K562 (cell line): ENCODE results near the gene SHANK1. TPM values are rescaled to one million over a fixed set of nuclear protein-coding genes. Genes with fewer than 3 reads are reported as not detected.

ENCODE experiments used
- C11orf30 ChIP-seq: fragments of 450-650 bp; IDR thresholded peaks from 2 replicates; pipeline ENCODE4 v1.6.1; 2016; ENCODE audit warnings: low read depth, mild to moderate bottlenecking
- ELF1 ChIP-seq: fragments of 200-800 bp; sonication (Bioruptor generic); IDR thresholded peaks from 2 replicates; pipeline ENCODE4 v1.6.1; 2016; ENCODE audit warnings: missing genetic modification characterization, missing compliant biosample characterization
- FOXO4 ChIP-seq: fragments of 450-650 bp; formaldehyde crosslinking; IDR thresholded peaks from 2 replicates; pipeline ENCODE4 v1.4.0; 2020; ENCODE audit warnings: mild to moderate bottlenecking, moderate library complexity
- KDM2B ChIP-seq: fragments of 250-450 bp; sonication (Bioruptor Pico); IDR thresholded peaks from 2 replicates; pipeline ENCODE4 v1.8.0; 2021; ENCODE audit warnings: mild to moderate bottlenecking, moderate library complexity
- MYNN ChIP-seq, 2 experiments: sonication (generic); formaldehyde crosslinking in 1 of 2; IDR thresholded peaks; 2 replicates each; pipeline versions ENCODE4 v1.5.0 to v1.6.1; 2016 to 2020; ENCODE audit warnings: antibody characterized with exemption in 1 of 2, missing genetic modification reagents in 1 of 2
- NR2C1 ChIP-seq, 2 experiments: fragments of 450-650 bp; IDR thresholded peaks; 2 replicates each; pipeline ENCODE4 v1.6.1; 2017; ENCODE audit warnings: mild to moderate bottlenecking in 2 of 2, antibody characterized with exemption in 1 of 2, inconsistent platforms in 1 of 2, missing compliant biosample characterization in 1 of 2, missing genetic modification characterization in 1 of 2
- PRDM10 ChIP-seq: fragments of 450-650 bp; IDR thresholded peaks from 2 replicates; pipeline ENCODE4 v1.6.1; 2018; ENCODE audit not compliant: partially characterized antibody
- SAP30 ChIP-seq: fragments of 200-600 bp; sonication (generic); IDR thresholded peaks from 2 replicates; pipeline ENCODE4 v1.6.1; 2012; ENCODE audit warnings: borderline replicate concordance, low read depth, mild to moderate bottlenecking, moderate library complexity, low read length, control low read depth, inconsistent platforms; ENCODE audit not compliant: insufficient read depth, poor library complexity, severe bottlenecking
- SIN3A ChIP-seq, 2 experiments: fragments of 150-350 bp in 1 of 2; IDR thresholded peaks; 2 replicates each; pipeline ENCODE4 v1.6.1; 2011 to 2016; ENCODE audit warnings: borderline replicate concordance in 2 of 2, low read depth in 2 of 2, low read length in 2 of 2, mild to moderate bottlenecking in 2 of 2, moderate library complexity in 2 of 2; ENCODE audit not compliant: control insufficient read depth in 1 of 2
- STAT6 ChIP-seq: sonication (generic); formaldehyde crosslinking; IDR thresholded peaks from 2 replicates; pipeline ENCODE4 v1.8.1; 2023; ENCODE audit warnings: mild to moderate bottlenecking, missing genetic modification reagents
- XRCC4 ChIP-seq: IDR thresholded peaks from one replicate; pipeline ENCODE4 v1.6.1; 2011; ENCODE audit not compliant: insufficient read depth, insufficient read length; ENCODE audit errors: extremely low read depth
- ZNF146 ChIP-seq: IDR thresholded peaks from one replicate; pipeline ENCODE4 v1.6.1; 2018; ENCODE audit warnings: missing compliant biosample characterization; ENCODE audit not compliant: unreplicated experiment
- ZNF263 ChIP-seq: sonication (generic); formaldehyde crosslinking; IDR thresholded peaks from 2 replicates; pipeline ENCODE4 v1.8.0; 2022; ENCODE audit warnings: mild to moderate bottlenecking, missing genetic modification reagents, borderline replicate concordance
- ZNF398 ChIP-seq: fragments of 250-450 bp; sonication (Bioruptor Pico); IDR thresholded peaks from 2 replicates; pipeline ENCODE4 v1.8.0; 2021; ENCODE audit warnings: moderate library complexity, mild to moderate bottlenecking, inconsistent platforms
- ZNF507 ChIP-seq: conservative IDR thresholded peaks from 2 replicates; pipeline ENCODE4 v1.6.1; 2017; ENCODE audit warnings: missing genetic modification characterization, missing compliant biosample characterization
- polyA plus RNA-seq, 8 experiments: library from polyadenylated mRNA; depleted of rRNA in 4 of 8; stranded (reverse) in 5 of 8; unstranded in 3 of 8; fragments of >200 nt; fragmentation: Nextera tagmentation in 2 of 8; fragmentation: Illumina TruSeq in 1 of 8; extraction: Ambion mirVana in 2 of 8; extraction: Trizol in 1 of 8; gene quantifications; 2 replicates each; pipeline versions ENCODE4 v1.2.1 to v1.2.3, GENCODE V29; 2011 to 2014; ENCODE audit warnings: inconsistent platforms in 1 of 8, missing spikeins in 1 of 8
- total RNA-seq, 7 experiments: library from RNA; depleted of rRNA in 6 of 7; stranded (reverse); fragments of >200 nt in 6 of 7; fragmentation: Illumina TruSeq in 2 of 7; extraction: Trizol in 2 of 7; gene quantifications; 2 replicates each; pipeline versions ENCODE4 v1.2.1 to v1.2.3, GENCODE V29; 2011 to 2021; ENCODE audit warnings: low replicate concordance in 1 of 7

SHANK1 gene
- total and polyA plus RNA-seq, 9 of the 15 experiments (the other 6 are each of a cell fraction or from before 2014, with no cell fraction given), result 0.33 to 1.3 (median 0.55) TPM; not detected in 2

- TF ChIP-seq NR2C1 (IDR thresholded peaks at IDR 0.05), result no peak
- no peak for TF ChIP-seq NR2C1 (tag; IDR thresholded peaks at IDR 0.05)
- no peak for TF ChIP-seq MYNN (IDR thresholded peaks at IDR 0.05)
- TF ChIP-seq MYNN (CRISPR knock-in tag; IDR thresholded peaks at IDR 0.05), result no peak
- no peak; the same call in 1 of the 2 replicates for TF ChIP-seq ZNF263
- peak; percentile 35 for TF ChIP-seq SAP30
- TF ChIP-seq ZNF507 (tag), result no peak
- TF ChIP-seq XRCC4, result no peak
- TF ChIP-seq STAT6 (CRISPR knock-in tag), result no peak
- TF ChIP-seq PRDM10, result peak; percentile 39
- peak in 1 of 2 experiments; percentile 0; a peak in 1 of 4 replicates for TF ChIP-seq SIN3A (IDR thresholded peaks at IDR 0.05; ENCODE audit: borderline replicate concordance in 2 of 2, control insufficient read depth in 1 of 2, low read depth in 2 of 2, low read length in 2 of 2)
- no peak for TF ChIP-seq ZNF398
- TF ChIP-seq ELF1, result no peak
- TF ChIP-seq FOXO4 (CRISPR knock-in tag), result no peak
- peak; percentile 93 for TF ChIP-seq KDM2B (CRISPR knock-in tag)
- TF ChIP-seq ZNF146 (CRISPR knock-in tag), result no peak
- no peak for TF ChIP-seq C11orf30
These were observed 60.9 kb downstream of the SHANK1 start (continued) for GRCh38 chr19:50658441-50659317.
